Measurements from ENCODE around the gene NFIX. TPM values are rescaled to one million over a fixed set of nuclear protein-coding genes. Genes with fewer than 3 reads are reported as not detected.

Gene NFIX
- total and polyA plus RNA-seq, 2 of the 13 experiments (the other 11 are each of a cell fraction or from before 2014, with no cell fraction given), result 3.4 to 5.4 TPM

GRCh38 chr19:12994701-12995595 lies at the start of gene NFIX (continued):
- no peak for TF ChIP-seq ZNF431 (CRISPR knock-in tag; IDR thresholded peaks at IDR 0.05; ENCODE audit: borderline replicate concordance, low read depth)
- no peak for TF ChIP-seq ZNF383 (CRISPR knock-in tag; IDR thresholded peaks at IDR 0.05; ENCODE audit: borderline replicate concordance)
- TF ChIP-seq ZNF766 (CRISPR knock-in tag; IDR thresholded peaks at IDR 0.05; ENCODE audit: borderline replicate concordance), result no peak
- no peak for TF ChIP-seq ZZZ3 (CRISPR knock-in tag; IDR thresholded peaks at IDR 0.05; ENCODE audit: borderline replicate concordance)
- TF ChIP-seq ZSCAN31 (CRISPR knock-in tag; IDR thresholded peaks at IDR 0.05; ENCODE audit: low read depth), result no peak
- no peak for TF ChIP-seq U2AF2 (IDR thresholded peaks at IDR 0.05; ENCODE audit: low read depth, low read length)
- no peak for TF ChIP-seq SOX6 (IDR thresholded peaks at IDR 0.05)
- no peak for TF ChIP-seq SOX6 (CRISPR knock-in tag; IDR thresholded peaks at IDR 0.05)
- TF ChIP-seq MXI1 (IDR thresholded peaks at IDR 0.05; ENCODE audit: borderline replicate concordance, low read depth, low read length), result 0 out of 3 replicates have a peak, but pooled peaks have one; percentile 17
- no peak for TF ChIP-seq SMYD3 (CRISPR knock-in tag; IDR thresholded peaks at IDR 0.05)
- 0 out of 2 replicates have a peak, but pooled peaks have one; percentile 41 for TF ChIP-seq KMT2A (CRISPR knock-in tag; IDR thresholded peaks at IDR 0.05)
- no peak for TF ChIP-seq ZBTB3 (CRISPR knock-in tag; IDR thresholded peaks at IDR 0.05; ENCODE audit: borderline replicate concordance, low read depth)
- TF ChIP-seq MEIS2 (CRISPR knock-in tag; IDR thresholded peaks at IDR 0.05), result no peak
- no peak for TF ChIP-seq MXD4 (CRISPR knock-in tag; IDR thresholded peaks at IDR 0.05)
- no peak for TF ChIP-seq ZBTB8A (CRISPR knock-in tag; IDR thresholded peaks at IDR 0.05; ENCODE audit: borderline replicate concordance, low read depth)
- no peak for TF ChIP-seq MED8 (CRISPR knock-in tag; IDR thresholded peaks at IDR 0.05; ENCODE audit: insufficient replicate concordance)
- peak; percentile 45 for TF ChIP-seq GABPB1 (CRISPR knock-in tag; IDR thresholded peaks at IDR 0.05)
- no peak for TF ChIP-seq SMARCE1 (IDR thresholded peaks at IDR 0.05; ENCODE audit: borderline replicate concordance)
- TF ChIP-seq ZNF547 (CRISPR knock-in tag; IDR thresholded peaks at IDR 0.05), result no peak
- no peak for TF ChIP-seq ZNF580 (CRISPR knock-in tag; IDR thresholded peaks at IDR 0.05; ENCODE audit: borderline replicate concordance, low read depth)
- TF ChIP-seq, protein P1, sequence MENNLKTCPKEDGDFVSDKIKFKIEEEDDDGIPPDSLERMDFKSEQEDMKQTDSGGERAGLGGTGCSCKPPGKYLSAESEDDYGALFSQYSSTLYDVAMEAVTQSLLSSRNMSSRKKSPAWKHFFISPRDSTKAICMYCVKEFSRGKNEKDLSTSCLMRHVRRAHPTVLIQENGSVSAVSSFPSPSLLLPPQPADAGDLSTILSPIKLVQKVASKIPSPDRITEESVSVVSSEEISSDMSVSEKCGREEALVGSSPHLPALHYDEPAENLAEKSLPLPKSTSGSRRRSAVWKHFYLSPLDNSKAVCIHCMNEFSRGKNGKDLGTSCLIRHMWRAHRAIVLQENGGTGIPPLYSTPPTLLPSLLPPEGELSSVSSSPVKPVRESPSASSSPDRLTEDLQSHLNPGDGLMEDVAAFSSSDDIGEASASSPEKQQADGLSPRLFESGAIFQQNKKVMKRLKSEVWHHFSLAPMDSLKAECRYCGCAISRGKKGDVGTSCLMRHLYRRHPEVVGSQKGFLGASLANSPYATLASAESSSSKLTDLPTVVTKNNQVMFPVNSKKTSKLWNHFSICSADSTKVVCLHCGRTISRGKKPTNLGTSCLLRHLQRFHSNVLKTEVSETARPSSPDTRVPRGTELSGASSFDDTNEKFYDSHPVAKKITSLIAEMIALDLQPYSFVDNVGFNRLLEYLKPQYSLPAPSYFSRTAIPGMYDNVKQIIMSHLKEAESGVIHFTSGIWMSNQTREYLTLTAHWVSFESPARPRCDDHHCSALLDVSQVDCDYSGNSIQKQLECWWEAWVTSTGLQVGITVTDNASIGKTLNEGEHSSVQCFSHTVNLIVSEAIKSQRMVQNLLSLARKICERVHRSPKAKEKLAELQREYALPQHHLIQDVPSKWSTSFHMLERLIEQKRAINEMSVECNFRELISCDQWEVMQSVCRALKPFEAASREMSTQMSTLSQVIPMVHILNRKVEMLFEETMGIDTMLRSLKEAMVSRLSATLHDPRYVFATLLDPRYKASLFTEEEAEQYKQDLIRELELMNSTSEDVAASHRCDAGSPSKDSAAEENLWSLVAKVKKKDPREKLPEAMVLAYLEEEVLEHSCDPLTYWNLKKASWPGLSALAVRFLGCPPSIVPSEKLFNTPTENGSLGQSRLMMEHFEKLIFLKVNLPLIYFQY (CRISPR knock-in tag; IDR thresholded peaks at IDR 0.05; ENCODE audit: borderline replicate concordance), result no peak
- no peak for TF ChIP-seq ZBTB7B (CRISPR knock-in tag; IDR thresholded peaks at IDR 0.05)
- TF ChIP-seq, protein P2, sequence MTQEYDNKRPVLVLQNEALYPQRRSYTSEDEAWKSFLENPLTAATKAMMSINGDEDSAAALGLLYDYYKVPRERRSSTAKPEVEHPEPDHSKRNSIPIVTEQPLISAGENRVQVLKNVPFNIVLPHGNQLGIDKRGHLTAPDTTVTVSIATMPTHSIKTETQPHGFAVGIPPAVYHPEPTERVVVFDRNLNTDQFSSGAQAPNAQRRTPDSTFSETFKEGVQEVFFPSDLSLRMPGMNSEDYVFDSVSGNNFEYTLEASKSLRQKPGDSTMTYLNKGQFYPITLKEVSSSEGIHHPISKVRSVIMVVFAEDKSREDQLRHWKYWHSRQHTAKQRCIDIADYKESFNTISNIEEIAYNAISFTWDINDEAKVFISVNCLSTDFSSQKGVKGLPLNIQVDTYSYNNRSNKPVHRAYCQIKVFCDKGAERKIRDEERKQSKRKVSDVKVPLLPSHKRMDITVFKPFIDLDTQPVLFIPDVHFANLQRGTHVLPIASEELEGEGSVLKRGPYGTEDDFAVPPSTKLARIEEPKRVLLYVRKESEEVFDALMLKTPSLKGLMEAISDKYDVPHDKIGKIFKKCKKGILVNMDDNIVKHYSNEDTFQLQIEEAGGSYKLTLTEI (CRISPR knock-in tag; conservative IDR thresholded peaks at IDR 0.05), result no peak
- TF ChIP-seq, protein P3, sequence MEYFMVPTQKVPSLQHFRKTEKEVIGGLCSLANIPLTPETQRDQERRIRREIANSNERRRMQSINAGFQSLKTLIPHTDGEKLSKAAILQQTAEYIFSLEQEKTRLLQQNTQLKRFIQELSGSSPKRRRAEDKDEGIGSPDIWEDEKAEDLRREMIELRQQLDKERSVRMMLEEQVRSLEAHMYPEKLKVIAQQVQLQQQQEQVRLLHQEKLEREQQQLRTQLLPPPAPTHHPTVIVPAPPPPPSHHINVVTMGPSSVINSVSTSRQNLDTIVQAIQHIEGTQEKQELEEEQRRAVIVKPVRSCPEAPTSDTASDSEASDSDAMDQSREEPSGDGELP (IDR thresholded peaks at IDR 0.05; ENCODE audit: borderline replicate concordance, low read depth), result no peak
